ENCODE results near the gene SLIT3.
"Not testable (repeated sequence)": the region's sequence is repeated elsewhere in the genome, so short reads cannot be mapped to it uniquely, and the experiment has no call there.

The SLIT3 gene

GRCh38 chr5:168648016-168648415, 652.9 kb downstream of the SLIT3 start:
- DNase-seq = no peak

GRCh38 chr5:168647083-168647482, 653.9 kb downstream of the SLIT3 start:
- DNase-seq = no peak

- DNase-seq = no peak
Observed at GRCh38 chr5:168646335-168646734, 654.6 kb downstream of the SLIT3 start.

- no peak for DNase-seq
Observed at GRCh38 chr5:168645195-168645594, 655.7 kb downstream of the SLIT3 start.

- no peak for DNase-seq
Observed at GRCh38 chr5:168642019-168642418, 658.9 kb downstream of the SLIT3 start.

- DNase-seq = not testable (repeated sequence)
Observed at GRCh38 chr5:168638846-168639245, 662.1 kb downstream of the SLIT3 start.

- DNase-seq = no peak
Observed at GRCh38 chr5:168637793-168638192, 663.1 kb downstream of the SLIT3 start.

GRCh38 chr5:168637281-168637680, 663.7 kb downstream of the SLIT3 start:
- DNase-seq = no peak

GRCh38 chr5:168630958-168631357, 670.0 kb downstream of the SLIT3 start:
- DNase-seq = not testable (repeated sequence)

- DNase-seq = no peak
Observed at GRCh38 chr5:168624850-168625364, 676.0 kb downstream of the SLIT3 start.

- no peak for DNase-seq
Observed at GRCh38 chr5:168620807-168621206, 680.1 kb downstream of the SLIT3 start.

GRCh38 chr5:168614661-168615060, 686.3 kb downstream of the SLIT3 start:
- no peak for DNase-seq

- no peak for DNase-seq
Observed at GRCh38 chr5:168613996-168614395, 686.9 kb downstream of the SLIT3 start.

GRCh38 chr5:168613396-168613795, 687.5 kb downstream of the SLIT3 start:
- DNase-seq = no peak

GRCh38 chr5:168612996-168613395, 687.9 kb downstream of the SLIT3 start:
- DNase-seq = no peak

- no peak for DNase-seq
Observed at GRCh38 chr5:168612123-168612522, 688.8 kb downstream of the SLIT3 start.
